ELF-1 (cell line): ENCODE results near the gene COX10.
"Not testable (repeated sequence)": the region's sequence is repeated elsewhere in the genome, so short reads cannot be mapped to it uniquely, and the experiment has no call there.

Experiments used
- DNase-seq: peaks from one replicate; pipeline ENCODE4 v3.0.0-alpha.2; 2016; ENCODE audit warnings: low read depth, low spot score

COX10 gene

DNA sequence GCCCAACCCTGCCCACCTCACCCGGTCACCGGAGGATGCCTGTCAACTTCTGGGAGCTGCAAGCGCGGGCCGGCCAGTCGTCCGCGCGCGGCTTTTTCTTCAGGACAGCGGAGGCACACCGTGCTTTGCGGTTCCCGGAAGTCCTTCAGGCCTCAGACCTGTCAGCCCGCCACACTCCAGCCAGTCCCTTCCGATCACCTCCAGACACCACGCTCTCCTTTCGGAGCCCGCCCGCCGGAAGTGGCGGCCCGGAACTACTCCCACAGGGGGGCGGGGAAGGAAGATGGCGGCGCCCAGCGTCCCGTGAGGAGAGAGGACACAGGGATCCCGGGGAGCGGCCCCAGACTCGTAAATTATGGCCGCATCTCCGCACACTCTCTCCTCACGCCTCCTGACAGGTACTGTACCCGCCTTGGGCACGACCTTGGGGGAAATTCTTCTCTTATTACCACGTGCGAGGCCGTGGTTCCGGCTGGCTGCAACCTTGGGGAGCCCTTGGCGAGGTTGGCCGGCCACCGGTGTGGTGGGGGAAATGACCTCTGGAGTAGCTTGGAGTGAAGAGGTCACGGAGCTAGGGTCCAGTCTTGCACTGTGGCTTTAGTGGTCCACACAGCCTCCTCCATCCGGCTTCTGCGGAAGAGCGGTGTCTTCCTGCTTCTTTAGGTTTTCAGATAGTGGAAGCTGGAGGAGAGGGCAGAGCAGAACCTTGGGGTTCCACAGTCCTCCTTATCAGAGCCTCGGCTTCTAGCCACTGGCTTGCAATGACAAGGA is at the start of gene COX10:
Gene COX10 (plus strand): TSS at position 254 of the 771 bp plus-strand sequence. CDS start 102 bp downstream, at position 356.
- DNase-seq, result peak; percentile 94

DNA sequence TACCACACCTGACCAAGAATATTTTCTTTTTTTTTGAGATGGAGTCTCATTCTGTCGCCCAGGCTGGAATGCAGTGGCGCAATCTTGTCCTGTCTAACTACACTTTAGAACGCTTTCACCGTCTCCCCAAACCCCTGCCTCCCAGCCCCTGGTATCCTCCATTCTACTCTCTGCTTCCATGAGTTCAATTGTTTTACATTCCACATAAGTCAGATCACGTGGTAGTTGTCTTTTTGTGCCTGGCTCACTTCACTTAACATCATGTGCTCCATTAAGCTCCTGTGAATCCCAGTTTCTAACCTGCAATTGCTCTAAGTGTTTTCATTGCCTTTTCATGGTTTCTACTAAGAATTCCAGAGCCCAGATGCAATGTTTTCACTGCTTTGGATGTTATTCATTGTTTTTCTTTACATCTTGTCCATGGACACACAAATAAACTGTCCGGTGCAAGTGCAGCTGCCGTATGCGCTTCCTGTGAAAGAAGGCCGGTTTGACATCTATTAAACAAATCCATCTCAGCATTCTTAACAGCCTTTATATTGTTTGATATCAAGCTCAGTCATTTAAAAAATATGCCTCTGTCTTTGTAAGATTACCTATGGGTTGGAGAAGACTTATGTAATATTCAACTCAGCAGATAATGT is 47.5 kb upstream of the COX10 start:
- DNase-seq, result not testable (repeated sequence)

DNA sequence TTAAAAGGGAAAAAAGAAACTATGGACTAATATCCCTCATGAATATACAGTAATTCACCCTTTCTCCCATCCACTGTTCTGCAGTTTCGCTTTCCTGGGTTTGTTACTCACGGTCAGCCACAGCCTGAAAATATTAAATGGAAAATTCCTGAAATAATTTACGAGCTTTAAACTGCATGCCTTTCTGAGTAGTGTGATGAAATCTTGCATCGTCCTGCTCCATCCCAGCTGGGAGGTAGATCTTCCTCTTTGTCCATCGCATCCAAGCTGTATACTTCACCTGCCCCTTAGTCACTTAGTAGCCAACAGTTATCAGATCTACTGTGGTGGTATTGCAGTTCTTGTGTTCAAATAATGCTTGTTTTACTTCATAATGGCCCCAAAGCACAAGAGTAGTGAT is 39.5 kb upstream of the COX10 start:
- DNase-seq, result not testable (repeated sequence)

DNA sequence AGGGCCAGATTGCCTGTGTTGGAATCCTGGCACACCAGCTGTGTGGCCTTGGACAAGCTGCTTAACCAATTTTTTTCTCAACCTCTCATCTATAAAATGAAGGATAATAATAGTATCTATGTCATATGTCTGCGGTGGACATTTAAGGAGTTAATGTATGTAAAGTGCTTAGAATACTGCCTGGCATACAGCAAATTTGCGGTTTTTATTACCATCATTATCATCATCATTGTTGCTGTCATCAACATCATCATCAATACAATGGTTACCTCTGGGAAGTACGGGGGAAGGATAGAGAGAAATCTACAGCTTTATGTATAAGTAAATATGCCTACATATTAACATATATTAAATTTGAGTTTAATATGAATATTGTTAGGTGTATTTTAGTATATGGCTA is 37.1 kb upstream of the COX10 start:
- DNase-seq, result no peak

DNA sequence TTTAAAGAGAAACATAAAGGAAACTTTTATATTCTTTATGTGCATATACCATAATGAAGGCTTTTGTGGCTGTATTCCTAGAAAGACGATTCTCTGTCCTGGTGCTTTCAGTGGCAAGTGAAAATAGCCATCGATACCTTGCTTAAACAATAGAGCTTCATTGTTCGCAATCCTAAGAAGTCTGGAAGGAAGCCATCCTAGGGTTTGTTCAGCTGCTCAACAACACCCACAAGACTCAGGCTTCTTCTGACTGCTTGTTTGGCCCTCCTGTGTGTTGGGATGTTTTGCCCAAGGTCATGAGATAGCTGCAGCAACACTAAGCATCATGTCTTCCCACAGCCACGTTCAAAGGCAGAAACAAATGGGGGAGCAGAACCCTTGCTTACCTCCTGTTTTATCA is 36.1 kb upstream of the COX10 start:
- DNase-seq, result no peak

DNA sequence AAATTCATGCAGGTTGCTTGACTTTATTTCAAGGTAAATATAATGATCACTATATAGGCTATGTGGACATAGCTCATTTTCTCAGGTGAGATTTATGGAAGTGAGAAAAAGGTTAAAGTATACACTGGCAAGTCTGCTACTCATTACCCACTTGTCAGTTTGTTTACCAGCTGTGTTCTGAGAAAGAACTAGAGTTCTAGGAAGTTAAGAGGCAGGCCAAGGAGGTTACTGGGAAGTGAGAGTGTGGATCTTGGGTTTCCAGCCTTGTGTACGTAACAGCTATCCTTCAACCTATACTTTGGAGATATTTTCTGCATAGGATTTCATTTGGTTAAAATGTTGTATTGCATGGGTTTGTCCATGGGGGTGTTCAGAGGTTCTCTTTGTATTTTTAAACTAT is 31.9 kb upstream of the COX10 start:
- no peak for DNase-seq

DNA sequence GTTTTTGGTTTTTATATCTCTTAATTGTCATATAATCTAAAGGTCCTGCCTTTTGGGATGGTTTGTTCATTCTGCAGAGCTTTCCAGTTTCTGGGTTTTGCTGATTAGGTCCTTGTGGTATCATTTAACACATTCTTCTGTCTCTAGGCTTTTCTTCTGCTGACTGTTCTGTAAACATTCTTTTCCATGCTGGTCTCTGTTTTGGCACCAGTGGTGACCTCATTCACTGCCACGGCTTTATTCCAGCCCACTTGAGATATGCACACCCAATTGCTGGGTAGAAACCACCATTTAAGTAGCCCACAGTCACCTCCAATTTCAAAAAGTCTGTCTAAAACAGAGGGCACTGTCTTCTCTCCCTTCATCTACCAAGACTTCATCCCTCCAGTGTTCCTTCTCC is 31.1 kb upstream of the COX10 start:
- DNase-seq, result peak; percentile 35

DNA sequence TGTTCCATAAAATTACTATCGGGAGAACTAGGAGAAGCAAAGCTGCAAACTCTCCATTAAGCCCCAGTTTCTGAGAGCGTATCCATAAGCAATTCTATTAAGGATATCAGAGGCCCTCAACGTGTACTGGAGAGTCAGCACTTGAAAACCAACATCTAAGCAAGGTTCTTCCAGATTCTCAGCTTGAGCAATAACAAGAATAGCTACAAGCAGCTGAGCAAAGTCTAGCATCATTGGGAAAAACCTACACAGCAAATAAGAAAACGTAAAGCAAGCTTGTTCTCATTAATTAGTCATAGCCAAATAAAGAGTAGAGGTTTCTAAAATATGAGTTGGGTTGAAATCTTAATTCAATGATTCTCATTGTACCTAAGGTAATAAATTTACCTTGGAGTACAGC is 26.9 kb upstream of the COX10 start:
- no peak for DNase-seq

DNA sequence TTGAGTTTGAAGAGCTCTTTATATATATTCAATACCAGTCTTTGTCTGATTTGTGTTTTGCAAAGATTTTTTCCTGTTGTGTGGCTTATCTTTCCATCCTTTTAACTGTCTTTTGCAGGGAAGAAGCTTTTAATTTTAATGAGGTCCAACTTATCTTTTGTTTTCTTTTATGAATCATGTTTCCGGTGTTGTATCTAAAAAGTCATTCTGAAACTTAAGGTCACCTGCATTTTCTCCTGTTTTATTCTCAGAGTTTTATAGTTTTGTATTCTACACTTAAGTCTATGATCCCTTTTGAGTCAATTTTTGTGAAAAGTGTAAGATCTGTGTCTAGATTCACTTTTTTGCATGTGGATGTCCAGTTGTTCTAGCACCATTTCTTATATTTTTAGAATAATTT is 24.6 kb upstream of the COX10 start:
- no peak for DNase-seq

DNA sequence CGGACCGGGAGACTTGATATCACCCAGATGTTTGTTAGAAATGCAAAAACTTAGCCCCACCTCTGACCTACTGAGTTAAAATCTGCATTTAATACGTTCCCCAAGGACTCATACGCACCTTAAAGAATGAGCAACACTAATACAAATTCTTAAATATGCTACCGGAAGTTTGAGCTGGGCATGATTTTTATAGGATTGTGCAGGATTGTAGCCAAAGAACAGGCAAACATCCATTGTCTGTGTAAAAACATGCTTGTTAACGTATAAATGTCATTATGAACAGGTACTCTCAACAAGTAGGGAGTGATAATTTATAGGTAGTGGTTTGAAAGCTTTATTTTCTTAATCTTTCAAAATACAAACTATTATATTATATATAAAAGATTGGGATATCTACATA is 22.3 kb upstream of the COX10 start:
- no peak for DNase-seq

DNA sequence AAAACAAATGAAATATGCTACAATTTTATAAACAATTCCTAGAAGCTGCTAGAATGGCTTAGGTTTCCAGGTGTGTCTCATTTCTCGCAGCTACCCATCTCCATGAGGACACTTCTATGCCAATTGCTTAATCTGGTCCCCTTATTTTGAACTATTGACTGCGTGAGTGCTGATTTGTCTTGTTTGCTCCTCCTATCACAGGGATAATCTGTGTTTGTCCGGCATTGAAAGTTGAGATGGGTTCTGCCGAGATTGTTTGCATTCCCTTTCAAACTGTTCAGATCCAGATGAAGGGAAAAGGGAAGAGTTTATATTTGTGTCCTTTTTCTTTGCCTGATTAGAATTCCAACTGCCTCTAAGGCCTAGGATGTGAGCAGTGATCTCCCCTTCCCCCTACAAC is 21.7 kb upstream of the COX10 start:
- DNase-seq, result no peak

DNA sequence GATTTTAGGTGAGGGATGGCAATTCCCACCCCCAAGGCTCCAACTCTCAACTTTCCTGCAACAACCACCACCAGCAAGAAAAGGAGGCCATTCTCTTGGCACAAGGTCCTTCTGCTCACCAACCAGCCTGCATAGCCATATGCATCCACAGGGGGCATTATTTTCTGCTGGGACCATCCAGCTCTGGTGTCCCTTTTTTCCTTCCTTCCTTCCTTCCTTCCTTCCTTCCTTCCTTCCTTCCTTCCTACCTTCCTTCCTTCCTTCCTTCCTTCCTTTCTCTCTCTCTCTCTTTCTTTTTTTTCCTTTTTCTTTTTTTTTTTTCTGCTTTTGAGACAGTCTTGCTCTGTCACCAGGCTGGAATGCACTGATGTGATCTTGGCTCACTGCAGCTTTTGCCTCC is 21.1 kb upstream of the COX10 start:
- DNase-seq, result no peak

DNA sequence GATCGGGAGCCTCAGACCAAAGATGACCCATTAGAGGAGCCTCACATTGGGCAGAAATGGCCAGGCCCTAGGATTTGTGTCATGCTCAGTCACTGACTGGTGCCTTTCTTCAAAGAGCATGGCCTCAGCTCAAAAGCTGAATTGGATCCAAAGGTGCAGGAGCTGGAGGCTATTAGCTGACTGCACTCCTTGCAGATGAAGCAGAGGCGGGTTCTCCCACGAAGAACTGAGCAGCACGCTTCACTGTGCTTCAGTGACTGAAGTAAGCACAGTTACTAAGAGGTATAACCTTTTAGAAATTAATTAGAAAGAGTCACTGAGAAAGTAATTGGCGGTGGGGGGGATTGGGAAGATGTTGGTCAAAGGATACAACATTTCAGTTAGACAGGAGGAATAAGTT is 18.7 kb upstream of the COX10 start:
- no peak for DNase-seq

DNA sequence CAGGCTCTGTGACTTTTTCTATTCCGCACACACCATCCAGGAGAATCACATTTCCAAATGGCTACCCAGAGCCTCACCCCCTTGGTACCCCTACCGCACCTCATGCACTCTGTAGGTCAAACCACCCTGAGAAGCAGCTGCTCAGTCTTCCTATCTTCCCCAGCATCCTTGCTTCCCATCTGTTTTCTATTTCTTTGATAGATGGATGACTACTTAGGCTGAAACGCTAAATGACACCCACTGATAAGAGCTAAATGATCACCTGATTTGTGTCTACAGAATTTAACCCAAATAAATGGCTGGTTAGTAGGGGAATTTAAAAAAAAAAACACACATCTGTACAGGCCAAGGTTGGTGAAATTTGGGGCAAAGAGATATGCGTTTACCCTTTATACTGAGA is 17.6 kb upstream of the COX10 start:
- no peak for DNase-seq

DNA sequence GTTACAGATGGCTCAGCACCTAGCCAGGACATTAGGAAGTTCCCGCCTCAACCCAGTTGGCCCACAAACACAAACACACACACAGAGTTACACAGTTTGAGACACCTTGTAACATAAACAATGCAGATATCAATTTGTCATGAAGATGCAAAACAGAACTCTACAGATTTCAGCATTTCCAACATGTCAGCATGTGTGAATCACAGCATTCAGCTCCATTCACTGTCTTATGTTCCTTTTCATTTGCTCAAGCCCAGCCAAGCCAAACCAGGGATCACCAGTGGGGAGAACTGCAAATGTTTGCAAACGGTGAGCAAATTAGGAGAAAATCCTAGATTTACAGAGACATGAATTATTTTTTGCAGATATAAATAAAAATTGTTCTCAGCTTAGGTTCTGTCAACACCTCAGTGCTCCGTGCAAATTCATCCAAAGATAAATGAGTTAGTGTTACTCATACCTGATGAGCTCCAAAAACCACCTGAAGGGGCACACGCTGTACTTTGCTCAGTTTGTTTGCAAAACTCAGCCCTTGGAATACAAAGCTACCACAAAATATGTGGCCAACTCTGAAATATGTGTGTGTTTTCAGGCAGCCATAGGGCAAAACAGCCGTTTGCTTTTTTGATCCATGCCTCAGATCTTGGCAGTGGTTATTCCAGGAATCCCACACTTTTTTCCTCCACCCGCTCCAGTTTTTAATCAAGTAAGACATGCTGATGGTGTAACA is 16.3 kb upstream of the COX10 start:
- no peak for DNase-seq

DNA sequence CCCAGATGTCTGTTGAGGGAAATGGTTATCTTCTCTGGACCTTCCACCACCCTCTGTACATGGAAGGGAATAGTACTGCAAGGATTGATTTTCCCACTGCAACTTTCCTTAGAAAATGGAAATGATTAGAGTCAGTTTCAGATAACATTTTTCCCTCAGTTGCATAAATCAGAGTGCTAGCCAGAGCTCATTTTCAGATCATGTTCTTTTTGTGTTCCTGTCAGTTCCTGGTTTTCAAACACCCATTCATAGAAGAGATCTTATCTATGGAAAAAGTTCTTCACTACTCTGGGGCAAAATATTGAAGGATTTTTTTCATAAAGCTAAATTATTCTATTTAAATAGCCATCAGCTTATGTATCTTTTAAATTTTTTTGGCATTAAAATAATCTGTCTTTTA is 11.7 kb upstream of the COX10 start:
- no peak for DNase-seq

DNA sequence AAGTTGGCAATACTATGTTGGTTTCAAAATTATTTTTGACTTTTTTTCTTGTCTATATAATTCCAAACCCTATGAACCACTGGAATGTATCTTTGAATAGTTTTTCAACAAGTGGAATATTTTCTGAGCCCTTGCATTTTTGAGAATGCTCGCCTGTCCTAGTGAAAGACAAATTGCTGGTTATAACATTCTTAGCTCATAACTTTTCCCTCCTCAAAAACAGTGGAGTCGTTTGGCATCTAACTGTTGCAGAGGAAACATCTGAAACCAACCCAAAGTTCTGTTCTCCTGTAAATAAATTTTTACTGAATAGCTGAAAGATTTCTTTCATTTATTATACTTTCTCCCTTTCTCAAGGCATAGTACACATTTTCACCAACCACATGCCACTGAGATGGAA is 11.3 kb upstream of the COX10 start:
- DNase-seq, result no peak

DNA sequence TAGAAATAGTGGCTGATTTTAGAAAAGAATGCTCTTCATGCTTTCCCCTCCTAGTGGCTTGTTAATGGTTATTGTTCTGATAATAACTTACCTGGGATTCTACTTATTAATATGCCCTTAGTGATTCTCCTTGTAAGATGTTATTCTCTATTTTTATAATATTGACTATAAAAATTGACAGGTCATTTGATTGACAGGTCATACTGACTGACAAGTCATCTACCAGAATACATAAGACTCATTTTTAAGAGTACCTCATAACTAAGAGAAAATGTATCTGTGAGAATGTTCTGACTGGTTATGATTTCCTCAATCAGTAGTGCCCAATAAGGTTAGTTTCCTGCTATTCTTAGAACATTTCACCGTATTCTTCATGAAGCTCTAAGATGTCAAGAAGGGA is 8.6 kb upstream of the COX10 start:
- DNase-seq, result no peak

DNA sequence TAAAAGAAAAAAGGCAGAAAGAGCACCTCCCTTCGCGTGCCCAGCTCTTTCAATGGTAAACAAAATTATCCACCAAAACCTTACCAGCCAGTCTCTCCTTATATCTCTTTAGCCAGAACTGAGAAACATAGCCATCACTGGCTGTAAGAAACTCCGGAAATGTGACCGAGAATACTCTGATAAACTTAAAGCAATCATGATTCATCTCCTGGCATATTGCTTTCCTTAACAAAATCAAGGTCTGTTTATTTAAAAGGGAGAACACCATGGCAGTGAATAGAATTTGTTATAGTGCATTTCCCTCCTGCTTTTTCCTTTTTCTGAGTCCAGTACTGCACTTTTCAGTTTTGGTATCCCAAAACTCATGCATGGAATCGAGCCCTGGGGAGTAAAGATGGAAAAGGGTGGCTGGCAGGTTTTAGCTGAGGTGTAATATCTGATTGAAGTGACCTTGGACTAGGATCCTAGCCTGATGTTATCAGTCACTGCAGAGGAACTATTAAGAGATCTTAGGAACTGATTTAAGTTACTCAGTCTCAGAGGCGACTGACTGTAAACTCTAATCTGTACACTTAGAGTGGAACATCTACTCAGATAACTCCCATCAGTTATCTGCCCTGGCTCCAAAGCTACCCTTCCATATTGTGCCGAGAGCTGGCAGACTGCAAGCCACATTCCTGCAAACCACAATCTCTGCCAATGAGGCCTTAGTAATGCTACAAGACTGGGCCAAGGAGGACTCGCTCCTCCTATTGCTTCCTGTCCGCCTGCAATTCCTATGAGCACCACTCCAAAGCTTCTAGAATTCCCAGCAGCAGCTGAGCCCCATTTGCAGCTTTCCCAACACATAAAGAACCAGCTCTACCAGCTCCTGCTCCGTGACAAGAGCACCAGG is 7.4 kb upstream of the COX10 start:
- peak; percentile 11 for DNase-seq

DNA sequence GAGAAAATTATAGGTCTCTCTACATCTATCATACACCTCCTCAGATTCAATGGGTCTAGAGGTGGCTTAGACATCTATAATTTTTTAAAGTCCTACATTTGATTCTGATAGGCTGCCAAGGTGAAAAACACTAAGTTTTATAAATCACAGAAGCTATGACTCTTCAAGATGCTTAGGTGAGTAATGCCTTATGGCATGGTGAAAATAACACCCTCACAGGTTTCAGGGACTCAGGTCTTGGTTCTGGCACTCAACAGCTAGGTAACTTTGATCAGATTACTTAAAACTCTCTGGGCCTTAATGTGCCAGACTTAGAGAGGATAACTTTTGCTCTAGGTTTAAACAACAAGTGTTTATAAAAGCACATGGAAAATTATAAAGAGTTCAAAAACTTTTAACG is 2.0 kb upstream of the COX10 start:
- DNase-seq, result no peak

DNA sequence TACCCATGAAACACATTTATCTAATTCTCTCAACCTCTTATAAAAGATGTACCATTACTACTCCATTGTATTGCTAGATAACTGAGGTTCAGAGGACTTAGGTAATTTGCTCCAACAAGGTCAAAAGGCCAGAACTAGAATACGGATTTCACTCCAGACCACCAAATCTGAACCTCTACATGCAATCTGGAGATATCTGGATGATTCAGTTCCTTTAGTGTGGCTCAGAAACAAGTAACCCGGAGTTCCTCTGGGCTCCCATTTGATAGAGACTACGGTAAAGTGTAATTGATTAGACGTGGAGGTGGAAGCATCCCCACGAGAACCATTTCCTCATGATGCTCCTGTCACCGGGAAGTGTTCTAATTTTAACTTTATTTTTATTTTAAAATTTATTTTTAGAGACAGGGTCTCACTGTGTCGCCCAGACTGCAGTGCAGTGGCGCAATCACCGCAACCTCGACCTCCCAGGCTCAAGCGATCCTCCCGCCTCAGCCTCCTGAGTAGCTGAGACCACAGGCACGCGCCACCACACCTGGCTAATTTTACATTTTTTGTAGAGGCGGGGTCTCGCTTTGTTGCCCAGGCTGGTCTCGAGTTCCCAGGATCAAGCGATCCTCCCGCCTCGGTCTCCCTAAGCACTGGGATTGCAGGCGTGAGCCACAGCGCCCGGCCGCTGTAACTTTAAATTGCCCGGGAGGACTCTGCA is 608 bp upstream of the COX10 start:
- DNase-seq, result no peak
